ENCODE data around the gene HCFC2. TPM values are rescaled to one million over a fixed set of nuclear protein-coding genes. Genes with fewer than 3 reads are reported as not detected.

HCFC2 gene
- total and polyA plus RNA-seq, 2 of the 4 experiments (the other 2 are of a cell fraction), result 12.0 to 34.2 TPM

GRCh38 chr12:104133866-104134265 is 69.5 kb downstream of the HCFC2 start:
- Histone ChIP-seq H3K4ac (ENCODE audit: low read depth, low read length) (peak overlapping the region; percentile 83; the same call in 1 of the 2 replicates), H2BK20ac (ENCODE audit: low read depth, low read length) (peak overlapping the region; percentile 75), H2BK120ac (ENCODE audit: low read depth, low read length) (peak overlapping the region; percentile 85; the same call in 1 of the 2 replicates), H3K18ac (ENCODE audit: low read depth, low read length) (peak overlapping the region; percentile 76; the same call in 1 of the 2 replicates), H2AK9ac (replicated peaks; ENCODE audit: low read depth, low read length, poor library complexity) (no peak overlapping the region), H2AFZ (replicated peaks; ENCODE audit: low read length, poor library complexity) (no peak overlapping the region), H3K36me3 (ENCODE audit: control insufficient read depth, insufficient read depth, low read length) (peaks cover 19% of the 10 kb centered on the region), H4K20me1 (ENCODE audit: insufficient read depth, low read length) (peaks cover 5% of the 10 kb centered on the region; the same call in 1 of the 2 replicates), H3K4me3 (ENCODE audit: insufficient read depth, low read depth, low read length) (no peak overlapping the region), H3K9ac (ENCODE audit: low read depth, low read length) (peak overlapping the region; percentile 30; the same call in 1 of the 2 replicates), H4K8ac (ENCODE audit: low read depth in 2 of 2, low read length in 2 of 2) (peak overlapping the region in 1 of 2 experiments; percentile 61; a peak in 2 of 4 replicates), H3K4me1 (ENCODE audit: control insufficient read depth, insufficient read depth, low read length) (peaks cover 31% of the 10 kb centered on the region), H4K91ac (ENCODE audit: insufficient read depth, low read depth, low read length) (no peak overlapping the region), H2AK5ac (ENCODE audit: low read depth, low read length) (peak overlapping the region; percentile 45; the same call in 1 of the 2 replicates), H4K5ac (ENCODE audit: low read depth, low read length) (peak overlapping the region; percentile 28; the same call in 1 of the 2 replicates), H3K23ac (ENCODE audit: low read depth, low read length) (peak overlapping the region; percentile 70; the same call in 1 of the 2 replicates), H3K56ac (ENCODE audit: extremely low read depth, insufficient read depth, low read length) (no peak overlapping the region), H3K27me3 (ENCODE audit: control insufficient read depth, insufficient read depth, low read length) (no peaks in the 10 kb centered on the region), H2BK5ac (ENCODE audit: low read depth, low read length, poor library complexity, severe bottlenecking) (peak overlapping the region; percentile 85), H3K9me1 (ENCODE audit: insufficient read depth, low read length) (peaks cover 28% of the 10 kb centered on the region), H3K9me3 (ENCODE audit: control insufficient read depth, insufficient read depth, low read length) (no peaks in the 10 kb centered on the region), H2BK15ac (ENCODE audit: low read depth, low read length) (0 out of 3 replicates have a peak overlapping the region, but pooled peaks have one; percentile 19), H3K14ac (replicated peaks; ENCODE audit: low read depth, low read length) (peak overlapping the region; percentile 16; the same call in 1 of the 2 replicates), H3K4me2 (ENCODE audit: low read depth, low read length) (peak overlapping the region; percentile 70; the same call in 1 of the 2 replicates), H3K27ac (ENCODE audit: insufficient read depth, low read length) (no peak overlapping the region), H3K79me1 (ENCODE audit: low read depth in 1 of 2, low read length in 2 of 2) (peaks cover 33 to 79% of the 10 kb centered on the region in 2 experiments)
- DNase-seq, result peak; percentile 41
- no peak for TF ChIP-seq USF2 (IDR thresholded peaks at IDR 0.05; ENCODE audit: low read depth, low read length)
- TF ChIP-seq FOS (IDR thresholded peaks at IDR 0.05; ENCODE audit: low read depth, low read length), result no peak
- TF ChIP-seq CEBPB (IDR thresholded peaks at IDR 0.05; ENCODE audit: low read depth, low read length), result no peak
- no peak for TF ChIP-seq RCOR1 (IDR thresholded peaks at IDR 0.05; ENCODE audit: insufficient replicate concordance, low read length)
- no peak for TF ChIP-seq POLR2A (IDR thresholded peaks at IDR 0.05; ENCODE audit: low read depth, low read length)
- no peak for TF ChIP-seq CHD1 (IDR thresholded peaks at IDR 0.05; ENCODE audit: low read depth, low read length)
- TF ChIP-seq CTCF (conservative IDR thresholded peaks at IDR 0.05; ENCODE audit: low read depth, low read length), result no peak
- no peak for TF ChIP-seq MAFK (IDR thresholded peaks at IDR 0.05; ENCODE audit: low read depth, low read length)
- no peak for TF ChIP-seq MXI1 (IDR thresholded peaks at IDR 0.05; ENCODE audit: borderline replicate concordance, low read depth, low read length)
- no peak for TF ChIP-seq SMC3 (IDR thresholded peaks at IDR 0.05; ENCODE audit: low read depth, low read length)
- TF ChIP-seq MAZ (IDR thresholded peaks at IDR 0.05; ENCODE audit: borderline replicate concordance, low read depth, low read length), result no peak
- TF ChIP-seq RAD21 (IDR thresholded peaks at IDR 0.05; ENCODE audit: low read length), result no peak
- TF ChIP-seq ELK1 (IDR thresholded peaks at IDR 0.05; ENCODE audit: borderline replicate concordance, low read depth, low read length), result no peak
- POLR2A ChIA-PET (ENCODE audit: unreplicated experiment), result no interaction called here
- dilution Hi-C loops (cut with HindIII; ENCODE audit: low sequenced_read_pairs, unreplicated experiment) (no loop called here), in situ Hi-C loops (cut with MboI; ENCODE audit: low sequenced_read_pairs) (no loop called here), intact Hi-C loops (cut with micrococcal nuclease) (no loop called here)
- CTCF ChIA-PET, result no interaction called here
- no TSS peak for BruUV-seq (replicated peaks)
- no CpG with 5 or more reads among the region's 1 CpG for WGBS, 2 experiments (ENCODE audit: extremely low coverage in 2 of 2, insufficient read length in 1 of 2)
- no peak for ATAC-seq (ENCODE audit: low read depth)

All from IMR-90 (cell line).